Uterus (tissue), 4 donors: ENCODE data around the gene CCDC87. TPM values are rescaled to one million over a fixed set of nuclear protein-coding genes. Genes with fewer than 3 reads are reported as not detected.
"Not testable (repeated sequence)": the region's sequence is repeated elsewhere in the genome, so short reads cannot be mapped to it uniquely, and the experiment has no call there.

ENCODE experiments used
- DNase-seq, 2 donors: peaks; one replicate each; pipeline ENCODE4 v3.0.0-alpha.2; 2019 to 2020
- H3K27ac ChIP-seq, 2 donors: fragments of 200-600 bp; sonication (generic); 1 replicate in 1 of 2; 2 replicates in 1 of 2; pipeline ENCODE4 v1.5.1; 2016 to 2018
- H3K27me3 ChIP-seq, 2 donors: fragments of 200-600 bp; sonication (generic); one replicate each; pipeline ENCODE4 v1.5.1; 2018 to 2019; ENCODE audit warnings: control low read depth in 1 of 2
- H3K36me3 ChIP-seq, 2 donors: fragments of 200-600 bp; sonication (generic); one replicate each; pipeline ENCODE4 v1.5.1; 2019; ENCODE audit warnings: control low read depth in 1 of 2
- H3K4me1 ChIP-seq, 2 donors: fragments of 200-600 bp; sonication (generic); one replicate each; pipeline ENCODE4 v1.5.1; 2018 to 2019; ENCODE audit warnings: control low read depth in 1 of 2
- H3K4me3 ChIP-seq, 2 donors: fragments of 200-600 bp; sonication (generic); 1 replicate in 1 of 2; 2 replicates in 1 of 2; pipeline ENCODE4 v1.5.1; 2018 to 2019; ENCODE audit warnings: mild to moderate bottlenecking in 1 of 2
- H3K9me3 ChIP-seq, 2 donors: fragments of 200-600 bp; sonication (generic); one replicate each; pipeline ENCODE4 v1.5.1; 2019; ENCODE audit warnings: control low read depth in 1 of 2
- CTCF ChIP-seq, 4 experiments: fragments of 200-600 bp in 2 of 4; fragments of 450-650 bp in 2 of 4; sonication (generic) in 2 of 4; IDR thresholded peaks; one replicate each; pipeline ENCODE4 v1.5.1; 2016 to 2019; ENCODE audit warnings: antibody characterized with exemption in 4 of 4, mild to moderate bottlenecking in 2 of 4, moderate library complexity in 1 of 4
- POLR2A ChIP-seq, 2 donors: fragments of 450-650 bp; IDR thresholded peaks; one replicate each; pipeline ENCODE4 v1.6.1; 2016; ENCODE audit warnings: antibody characterized with exemption in 2 of 2, mild to moderate bottlenecking in 1 of 2, moderate library complexity in 1 of 2
- intact Hi-C: fragments of 100-400 bp; cut with DNase I; formaldehyde crosslinking; loops from one replicate; pipeline ENCODE4 v1.15.1; 2023; ENCODE audit warnings: low total_unique reads
- total RNA-seq, 4 donors: library from RNA; depleted of rRNA in 3 of 4; stranded (reverse); fragments of >200 nt in 3 of 4; gene quantifications; one replicate each; pipeline versions ENCODE4 v1.1.0 to v1.2.4, GENCODE V29; 2014 to 2023
- donor health status: DM: yes; HTN: yes; CAD: no.

The CCDC87 gene
- total RNA-seq, 4 donors from 2014 or later = 0.52 TPM; not detected in 3

DNA sequence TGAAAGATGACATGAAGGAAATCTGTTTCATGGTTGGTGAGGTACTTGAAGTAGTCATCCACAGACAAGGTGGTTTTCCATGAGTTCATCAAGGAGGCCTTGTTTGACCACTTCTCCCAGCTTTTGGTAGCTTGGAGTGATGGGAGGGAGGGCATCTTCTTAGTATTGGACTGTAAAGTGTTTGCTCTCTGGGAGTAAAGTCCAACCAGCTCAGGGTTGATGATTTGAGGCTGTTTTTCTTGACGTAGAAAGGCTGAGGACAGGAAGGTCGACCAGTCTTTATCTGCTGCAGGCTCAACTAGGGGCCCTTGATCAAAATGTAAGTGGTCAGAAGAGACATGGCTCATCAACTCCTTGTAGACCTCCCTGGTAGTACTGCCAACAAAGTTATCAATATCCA is 1.7 kb downstream of the CCDC87 start:
- TF ChIP-seq POLR2A (IDR thresholded peaks at IDR 0.05) = no peak
- no peak for TF ChIP-seq CTCF (IDR thresholded peaks at IDR 0.05)
- no peak overlapping the region for H3K27ac ChIP-seq
- peaks cover 0 to 8% of the 10 kb centered on the region in 2 donors for H3K4me1 ChIP-seq
- no peaks in the 10 kb centered on the region for H3K27me3 ChIP-seq
- no peaks in the 10 kb centered on the region for H3K9me3 ChIP-seq
- no peaks in the 10 kb centered on the region for H3K36me3 ChIP-seq
- no peak for DNase-seq
- intact Hi-C loops = no loop called here
- no peak overlapping the region for H3K4me3 ChIP-seq

DNA sequence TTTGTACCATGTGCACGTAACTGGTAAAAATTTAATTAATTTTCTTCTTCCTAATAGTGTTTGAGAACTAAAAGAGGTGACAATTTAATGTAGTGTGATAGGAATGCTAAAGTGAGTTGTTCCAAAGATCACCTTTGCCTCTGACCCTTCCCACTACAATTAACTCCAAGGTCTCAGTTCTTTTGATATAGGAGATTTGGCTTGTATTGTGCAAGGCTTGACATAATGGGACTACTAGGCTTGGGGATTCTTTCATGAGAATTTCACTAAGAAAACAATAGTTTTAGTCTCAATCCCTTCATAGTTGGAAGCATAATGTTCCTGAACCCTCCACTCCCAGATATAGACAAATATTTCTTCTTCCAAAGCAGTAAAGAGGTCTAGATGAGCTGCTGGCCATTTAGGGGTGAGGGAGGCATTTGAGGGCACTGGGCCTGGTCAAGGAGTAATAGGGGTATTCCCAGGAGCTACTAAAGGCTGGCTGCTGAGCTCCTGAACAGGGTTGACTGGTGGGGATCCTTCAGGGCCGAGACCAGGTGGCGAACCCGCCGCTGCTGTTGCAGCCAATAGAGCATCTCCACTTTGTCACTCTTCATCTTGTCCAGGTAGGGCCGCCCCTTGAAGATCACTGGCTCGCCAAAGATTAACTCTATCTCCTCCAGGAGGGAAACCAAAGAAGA is 2.7 kb downstream of the CCDC87 start:
- intact Hi-C loops = no loop called here
- Histone ChIP-seq H3K4me3 (no peak overlapping the region), H3K27ac (no peak overlapping the region), H3K9me3 (no peaks in the 10 kb centered on the region), H3K36me3 (no peaks in the 10 kb centered on the region), H3K4me1 (peaks cover 0 to 8% of the 10 kb centered on the region in 2 donors), H3K27me3 (no peaks in the 10 kb centered on the region)
- no peak for DNase-seq
- no peak for TF ChIP-seq POLR2A (IDR thresholded peaks at IDR 0.05)
- no peak for TF ChIP-seq CTCF (IDR thresholded peaks at IDR 0.05)

- H3K27ac ChIP-seq, DNase-seq, H3K27me3 ChIP-seq, H3K4me1 ChIP-seq, intact Hi-C loops, H3K36me3 ChIP-seq, H3K4me3 ChIP-seq, H3K9me3 ChIP-seq: not testable (repeated sequence)
These were observed 3.5 kb downstream of the CCDC87 start for GRCh38 chr11:66589315-66589714.

DNA sequence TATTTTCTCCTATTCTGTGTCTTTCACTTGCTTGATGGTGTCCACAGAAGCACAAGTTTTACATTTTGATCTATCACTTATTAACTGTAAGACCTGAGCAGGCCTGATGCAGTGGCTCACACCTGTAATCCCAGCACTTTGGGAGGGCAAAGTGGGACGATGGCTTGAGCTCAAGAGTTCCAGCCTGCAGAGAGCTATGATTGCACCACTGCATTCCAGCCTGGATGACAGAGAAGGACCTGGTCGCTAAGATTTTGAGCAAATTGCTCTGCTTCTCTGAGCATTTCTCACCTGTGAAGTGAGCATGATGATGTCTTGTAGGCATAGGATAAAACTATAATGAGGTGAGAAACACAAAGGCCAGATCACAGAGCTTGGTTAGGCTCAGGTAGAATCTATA is 6.7 kb downstream of the CCDC87 start:
- no peak overlapping the region for H3K27ac ChIP-seq
- H3K4me3 ChIP-seq = no peak overlapping the region
- H3K4me1 ChIP-seq = no peaks in the 10 kb centered on the region
- H3K27me3 ChIP-seq = no peaks in the 10 kb centered on the region
- intact Hi-C loops = no loop called here
- H3K36me3 ChIP-seq = no peaks in the 10 kb centered on the region
- no peak for DNase-seq
- TF ChIP-seq CTCF (IDR thresholded peaks at IDR 0.05) (no peak), POLR2A (IDR thresholded peaks at IDR 0.05) (no peak)
- H3K9me3 ChIP-seq = no peaks in the 10 kb centered on the region

GRCh38 chr11:66585447-66585846 is 7.4 kb downstream of the CCDC87 start:
- H3K27me3 ChIP-seq, H3K9me3 ChIP-seq, intact Hi-C loops, DNase-seq, H3K4me3 ChIP-seq, H3K27ac ChIP-seq, H3K4me1 ChIP-seq, H3K36me3 ChIP-seq: not testable (repeated sequence)

- DNase-seq, H3K4me1 ChIP-seq, intact Hi-C loops, H3K9me3 ChIP-seq, H3K4me3 ChIP-seq, H3K27me3 ChIP-seq, H3K27ac ChIP-seq, H3K36me3 ChIP-seq: not testable (repeated sequence)
These were observed 10.2 kb downstream of the CCDC87 start for GRCh38 chr11:66582565-66583147.
